HepG2 (cell line): ENCODE data around the gene BPIFB4. TPM values are rescaled to one million over a fixed set of nuclear protein-coding genes. Genes with fewer than 3 reads are reported as not detected.

ENCODE experiments used
- ATAC-seq: fragments of 200-7000 bp; cut with Tn5 transposase; 3 replicates; pipeline ENCODE4 v1.9.1; 2020; ENCODE audit warnings: mild to moderate bottlenecking, moderate library complexity
- BruUV-seq: library from RNA; stranded (reverse); fragments of 400-500 nt; replicated peaks from 2 replicates; lab custom pipeline; 2021; lab: Mats Ljungman, UMichigan
- CTCF ChIA-PET: fragments of 300-600 bp; formaldehyde crosslinking; extraction: SDS; loops from one replicate; lab custom pipeline; 2021; ENCODE audit warnings: low total read pairs, inconsistent platforms, low intra/inter-chr PET ratio; lab: Yijun Ruan, JAX
- POLR2A ChIA-PET: fragments of 350-600 bp; sonication (Branson Sonifier 250); formaldehyde crosslinking; loops from one replicate; lab custom pipeline; 2020; ENCODE audit warnings: antibody characterized with exemption, inconsistent platforms; lab: Yijun Ruan, JAX
- DNase-seq: peaks from one replicate; pipeline ENCODE4 v3.0.0-alpha.2; 2015; ENCODE audit warnings: low spot score
- FAIRE-seq: peaks from 3 replicates; lab custom pipeline; 2011; peaks lifted over from hg19 to GRCh38; lab: Jason Lieb, UNC
- H2AFZ ChIP-seq: one replicate; pipeline ENCODE4 v1.6.1; 2011; ENCODE audit warnings: low read length, inconsistent platforms
- H3K27ac ChIP-seq: fragments of 300-600 bp; 3 replicates; pipeline ENCODE4 v1.8.0; 2011; ENCODE audit warnings: mixed run types, mild to moderate bottlenecking, mixed read lengths, low read length, inconsistent platforms; ENCODE audit not compliant: insufficient read depth; ENCODE audit errors: extremely low read length
- H3K27me3 ChIP-seq, 2 experiments: fragments of 200-600 bp in 1 of 2; 2 replicates in 1 of 2; 3 replicates in 1 of 2; pipeline versions ENCODE4 v1.6.0 to v1.8.0; 2011; ENCODE audit warnings: low read length in 2 of 2, mild to moderate bottlenecking in 2 of 2, moderate library complexity in 2 of 2, inconsistent platforms in 1 of 2; ENCODE audit not compliant: insufficient read depth in 2 of 2, control insufficient read depth in 1 of 2
- H3K36me3 ChIP-seq, 2 experiments: fragments of 200-600 bp in 1 of 2; replicated peaks in 1 of 2; 2 replicates in 1 of 2; 3 replicates in 1 of 2; pipeline versions ENCODE4 v1.5.1 to v1.8.0; 2011; ENCODE audit warnings: low read length in 2 of 2, inconsistent platforms in 1 of 2; ENCODE audit not compliant: insufficient read depth in 2 of 2, control insufficient read depth in 1 of 2
- H3K4me1 ChIP-seq: 2 replicates; pipeline ENCODE4 v1.5.1; 2012; ENCODE audit warnings: low read length, inconsistent platforms; ENCODE audit not compliant: insufficient read depth
- H3K4me2 ChIP-seq: 2 replicates; pipeline ENCODE4 v1.6.0; 2011; ENCODE audit warnings: low read depth, low read length, inconsistent platforms
- H3K4me3 ChIP-seq, 3 experiments: fragments of 200-600 bp in 1 of 3; sonication (generic), shearing (Covaris generic) in 1 of 3; replicated peaks in 1 of 3; 2 replicates each; pipeline ENCODE4 v1.5.1; 2011 to 2016; ENCODE audit warnings: low read length in 3 of 3, inconsistent platforms in 2 of 3, low read depth in 2 of 3, mild to moderate bottlenecking in 2 of 3, control low read depth in 1 of 3, mixed read lengths in 1 of 3; ENCODE audit not compliant: insufficient read depth in 1 of 3
- H3K79me2 ChIP-seq: one replicate; pipeline ENCODE4 v1.6.1; 2011; ENCODE audit warnings: low read length, inconsistent platforms; ENCODE audit not compliant: insufficient read depth
- H3K9ac ChIP-seq: 2 replicates; pipeline ENCODE4 v1.6.0; 2011; ENCODE audit warnings: mild to moderate bottlenecking, low read depth, low read length, inconsistent platforms; ENCODE audit not compliant: insufficient read depth
- H3K9me3 ChIP-seq: 2 replicates; pipeline ENCODE4 v1.5.1; 2012; ENCODE audit warnings: mild to moderate bottlenecking, low read length
- H4K20me1 ChIP-seq: 2 replicates; pipeline ENCODE4 v1.6.0; 2011; ENCODE audit warnings: inconsistent platforms, mild to moderate bottlenecking, low read length, moderate library complexity; ENCODE audit not compliant: insufficient read depth
- DMAP1 ChIP-seq: IDR thresholded peaks from 2 replicates; pipeline ENCODE4 v1.6.1; 2016
- GATA4 ChIP-seq: sonication (generic); IDR thresholded peaks from 2 replicates; pipeline ENCODE4 v1.6.1; 2016; ENCODE audit warnings: antibody characterized with exemption, low read depth, borderline replicate concordance
- PHF20 ChIP-seq: sonication (generic); formaldehyde crosslinking; IDR thresholded peaks from 2 replicates; pipeline ENCODE4 v1.5.0; 2020; ENCODE audit warnings: mild to moderate bottlenecking, missing genetic modification reagents
- RXRA ChIP-seq: sonication (generic); formaldehyde crosslinking; IDR thresholded peaks from 2 replicates; pipeline ENCODE4 v1.5.1; 2020; ENCODE audit warnings: missing genetic modification reagents
- ZNF776 ChIP-seq: sonication (generic); formaldehyde crosslinking; IDR thresholded peaks from 2 replicates; pipeline ENCODE4 v1.4.0; 2020; ENCODE audit warnings: mild to moderate bottlenecking, missing genetic modification reagents
- WGBS: methylation state at CpG from one replicate; pipeline ENCODE4 v1.1.6; 2017; ENCODE audit warnings: low lambda C conversion rate; 5-methylcytosine and 5-hydroxymethylcytosine counted together
- in situ Hi-C: cut with HindIII; loops from 2 replicates; pipeline ENCODE4 v1.10.0; 2017; ENCODE audit warnings: low pct_unique_long_range_greater_than_20kb; ENCODE audit not compliant: extremely low pct_ligation_motif_present
- intact Hi-C: fragments of 100-400 bp; cut with micrococcal nuclease; formaldehyde crosslinking; loops from one replicate; pipeline ENCODE4 v1.10.0; 2022; ENCODE audit not compliant: unreplicated experiment
- polyA plus RNA-seq, 8 experiments: library from polyadenylated mRNA; depleted of rRNA in 3 of 8; stranded (reverse) in 7 of 8; unstranded in 1 of 8; fragments of >200 nt; fragmentation: Illumina TruSeq in 4 of 8; extraction: Trizol in 4 of 8; gene quantifications; 2 replicates each; pipeline versions ENCODE4 v1.2.1 to v1.2.3, GENCODE V29; 2011 to 2016; ENCODE audit warnings: low read depth in 4 of 8, missing spikeins in 1 of 8, mixed read lengths in 1 of 8; ENCODE audit not compliant: insufficient read depth in 1 of 8
- total RNA-seq, 5 experiments: library from RNA; depleted of rRNA; stranded (reverse); fragments of >200 nt; fragmentation: Illumina TruSeq; extraction: Trizol; gene quantifications; 2 replicates each; pipeline ENCODE4 v1.2.3, GENCODE V29; 2016; ENCODE audit warnings: low read depth in 1 of 5
- TF ChIP-seq, protein P1 (sequence below): sonication (generic); formaldehyde crosslinking; IDR thresholded peaks from 2 replicates; pipeline ENCODE4 v1.4.0; 2020; ENCODE audit warnings: missing genetic modification reagents
- TF ChIP-seq, protein P2 (sequence below): sonication (generic); formaldehyde crosslinking; IDR thresholded peaks from 2 replicates; pipeline ENCODE4 v1.5.1; 2020; ENCODE audit warnings: mild to moderate bottlenecking, moderate library complexity, missing genetic modification reagents

The BPIFB4 gene
- total and polyA plus RNA-seq, 2 of the 13 experiments (the other 11 are each of a cell fraction or from before 2014, with no cell fraction given): 0.09 TPM; not detected in 1

DNA sequence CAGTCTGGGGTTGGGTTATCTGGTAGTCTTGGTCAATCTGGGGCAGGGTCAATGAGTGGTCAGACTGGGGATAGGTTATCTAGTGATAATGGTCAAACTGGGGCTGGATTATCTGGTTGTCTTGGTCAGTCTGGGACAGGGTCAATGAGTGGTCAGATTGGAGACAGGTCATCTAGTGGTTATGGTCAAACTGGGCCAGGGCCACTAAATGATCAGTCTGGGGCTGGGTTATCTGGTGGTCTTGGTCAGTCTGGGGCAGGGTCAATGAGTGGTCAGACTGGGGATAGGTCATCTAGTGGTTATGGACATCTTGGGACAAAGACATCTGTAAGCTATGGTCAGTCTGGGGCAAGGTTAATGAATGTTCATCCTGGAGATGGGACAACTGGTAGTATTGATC, 60.0 kb downstream of the BPIFB4 start (continued):
- no peak for TF ChIP-seq GATA4
- TF ChIP-seq, protein P1, sequence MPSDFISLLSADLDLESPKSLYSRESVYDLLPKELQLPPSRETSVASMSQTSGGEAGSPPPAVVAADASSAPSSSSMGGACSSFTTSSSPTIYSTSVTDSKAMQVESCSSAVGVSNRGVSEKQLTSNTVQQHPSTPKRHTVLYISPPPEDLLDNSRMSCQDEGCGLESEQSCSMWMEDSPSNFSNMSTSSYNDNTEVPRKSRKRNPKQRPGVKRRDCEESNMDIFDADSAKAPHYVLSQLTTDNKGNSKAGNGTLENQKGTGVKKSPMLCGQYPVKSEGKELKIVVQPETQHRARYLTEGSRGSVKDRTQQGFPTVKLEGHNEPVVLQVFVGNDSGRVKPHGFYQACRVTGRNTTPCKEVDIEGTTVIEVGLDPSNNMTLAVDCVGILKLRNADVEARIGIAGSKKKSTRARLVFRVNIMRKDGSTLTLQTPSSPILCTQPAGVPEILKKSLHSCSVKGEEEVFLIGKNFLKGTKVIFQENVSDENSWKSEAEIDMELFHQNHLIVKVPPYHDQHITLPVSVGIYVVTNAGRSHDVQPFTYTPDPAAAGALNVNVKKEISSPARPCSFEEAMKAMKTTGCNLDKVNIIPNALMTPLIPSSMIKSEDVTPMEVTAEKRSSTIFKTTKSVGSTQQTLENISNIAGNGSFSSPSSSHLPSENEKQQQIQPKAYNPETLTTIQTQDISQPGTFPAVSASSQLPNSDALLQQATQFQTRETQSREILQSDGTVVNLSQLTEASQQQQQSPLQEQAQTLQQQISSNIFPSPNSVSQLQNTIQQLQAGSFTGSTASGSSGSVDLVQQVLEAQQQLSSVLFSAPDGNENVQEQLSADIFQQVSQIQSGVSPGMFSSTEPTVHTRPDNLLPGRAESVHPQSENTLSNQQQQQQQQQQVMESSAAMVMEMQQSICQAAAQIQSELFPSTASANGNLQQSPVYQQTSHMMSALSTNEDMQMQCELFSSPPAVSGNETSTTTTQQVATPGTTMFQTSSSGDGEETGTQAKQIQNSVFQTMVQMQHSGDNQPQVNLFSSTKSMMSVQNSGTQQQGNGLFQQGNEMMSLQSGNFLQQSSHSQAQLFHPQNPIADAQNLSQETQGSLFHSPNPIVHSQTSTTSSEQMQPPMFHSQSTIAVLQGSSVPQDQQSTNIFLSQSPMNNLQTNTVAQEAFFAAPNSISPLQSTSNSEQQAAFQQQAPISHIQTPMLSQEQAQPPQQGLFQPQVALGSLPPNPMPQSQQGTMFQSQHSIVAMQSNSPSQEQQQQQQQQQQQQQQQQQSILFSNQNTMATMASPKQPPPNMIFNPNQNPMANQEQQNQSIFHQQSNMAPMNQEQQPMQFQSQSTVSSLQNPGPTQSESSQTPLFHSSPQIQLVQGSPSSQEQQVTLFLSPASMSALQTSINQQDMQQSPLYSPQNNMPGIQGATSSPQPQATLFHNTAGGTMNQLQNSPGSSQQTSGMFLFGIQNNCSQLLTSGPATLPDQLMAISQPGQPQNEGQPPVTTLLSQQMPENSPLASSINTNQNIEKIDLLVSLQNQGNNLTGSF (CRISPR knock-in tag): no peak
- TF ChIP-seq, protein P2, sequence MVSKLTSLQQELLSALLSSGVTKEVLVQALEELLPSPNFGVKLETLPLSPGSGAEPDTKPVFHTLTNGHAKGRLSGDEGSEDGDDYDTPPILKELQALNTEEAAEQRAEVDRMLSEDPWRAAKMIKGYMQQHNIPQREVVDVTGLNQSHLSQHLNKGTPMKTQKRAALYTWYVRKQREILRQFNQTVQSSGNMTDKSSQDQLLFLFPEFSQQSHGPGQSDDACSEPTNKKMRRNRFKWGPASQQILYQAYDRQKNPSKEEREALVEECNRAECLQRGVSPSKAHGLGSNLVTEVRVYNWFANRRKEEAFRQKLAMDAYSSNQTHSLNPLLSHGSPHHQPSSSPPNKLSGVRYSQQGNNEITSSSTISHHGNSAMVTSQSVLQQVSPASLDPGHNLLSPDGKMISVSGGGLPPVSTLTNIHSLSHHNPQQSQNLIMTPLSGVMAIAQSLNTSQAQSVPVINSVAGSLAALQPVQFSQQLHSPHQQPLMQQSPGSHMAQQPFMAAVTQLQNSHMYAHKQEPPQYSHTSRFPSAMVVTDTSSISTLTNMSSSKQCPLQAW (CRISPR knock-in tag): no peak

DNA sequence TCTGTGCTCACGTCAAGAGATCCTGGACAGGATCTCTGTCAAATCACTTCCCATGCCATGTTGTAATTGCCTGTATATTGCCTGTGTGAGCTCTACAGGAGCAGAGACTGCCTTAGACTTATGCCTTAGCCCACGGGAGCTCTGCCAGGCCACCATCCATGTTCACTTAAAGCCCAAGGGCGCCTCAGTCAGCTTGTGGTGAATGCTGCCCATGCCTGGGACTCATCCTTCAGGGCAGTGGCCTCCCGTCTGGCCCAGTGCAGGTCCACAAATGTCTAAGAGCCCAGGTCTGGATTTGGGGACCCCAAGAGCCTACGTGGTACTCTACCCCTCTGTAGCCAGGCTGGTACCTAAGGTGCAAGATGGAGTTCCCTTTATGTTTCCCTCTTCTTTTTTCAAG, 66.1 kb downstream of the BPIFB4 start:
- in situ Hi-C loops: no loop called here
- Histone ChIP-seq H4K20me1 (no peaks in the 10 kb centered on the region), H3K9ac (no peak overlapping the region), H3K79me2 (no peaks in the 10 kb centered on the region), H2AFZ (no peak overlapping the region), H3K4me1 (no peaks in the 10 kb centered on the region), H3K27ac (no peak overlapping the region), H3K27me3 (peaks cover 2% of the 10 kb centered on the region in 2 experiments; a peak in 3 of 5 replicates), H3K36me3 (no peaks in the 10 kb centered on the region), H3K9me3 (no peaks in the 10 kb centered on the region), H3K4me2 (no peak overlapping the region), H3K4me3 (no peak overlapping the region)
- CTCF ChIA-PET: no interaction called here
- intact Hi-C loops: no loop called here
- BruUV-seq: no TSS peak
- DNase-seq (no peak), ATAC-seq (no peak), FAIRE-seq (no peak)
- TF ChIP-seq ZNF776 (CRISPR knock-in tag) (0 out of 2 replicates have a peak, but pooled peaks have one; percentile 26), RXRA (CRISPR knock-in tag) (0 out of 2 replicates have a peak, but pooled peaks have one; percentile 16), PHF20 (no peak), DMAP1 (no peak)
- POLR2A ChIA-PET: no interaction called here
- WGBS: 2% methylated on average over 5 of the region's 5 CpGs
